ENCODE results near the gene TAS2R14.

GRCh38 chr12:10896854-10897253, 42.2 kb downstream of the TAS2R14 start:
- TF ChIP-seq RNF2 (IDR thresholded peaks at IDR 0.05; ENCODE audit: borderline replicate concordance, low read depth, low read length, missing control alignments, poor library complexity, severe bottlenecking) (no peak), EZH2 (IDR thresholded peaks at IDR 0.05; ENCODE audit: low read depth, low read length, severe bottlenecking) (no peak), CHD2 (IDR thresholded peaks at IDR 0.05; ENCODE audit: low read length) (no peak), BRCA1 (IDR thresholded peaks at IDR 0.05; ENCODE audit: low read depth, low read length) (no peak), YY1 (IDR thresholded peaks at IDR 0.05; ENCODE audit: low read depth, low read length) (no peak), CBX8 (IDR thresholded peaks at IDR 0.05; ENCODE audit: borderline replicate concordance, low read depth, low read length) (no peak), CHD1 (IDR thresholded peaks at IDR 0.05; ENCODE audit: low read depth, low read length) (no peak), ZNF274 (IDR thresholded peaks at IDR 0.05; ENCODE audit: borderline replicate concordance, extremely low read depth, low read length) (no peak)

Measured in H1 (cell line).